Spleen (tissue), 7 donors: ENCODE measurements around the gene SOX6.

Source experiments
- POLR2AphosphoS5 ChIP-seq, 3 donors: sonication (generic); formaldehyde crosslinking; IDR thresholded peaks; one replicate each; pipeline ENCODE4 v1.5.1; 2017; ENCODE audit warnings: antibody characterized with exemption in 3 of 3
- TF ChIP-seq, protein P1 (sequence below), 11 experiments: fragments of 200-600 bp in 7 of 11; fragments of 450-650 bp in 4 of 11; sonication (generic) in 4 of 11; IDR thresholded peaks in 8 of 11; conservative IDR thresholded peaks in 3 of 11; 1 replicate in 7 of 11; 2 replicates in 4 of 11; pipeline versions ENCODE4 v1.4.0 to v1.8.0; 2016 to 2021; ENCODE audit warnings: antibody characterized with exemption in 11 of 11, inconsistent platforms in 4 of 11, mild to moderate bottlenecking in 1 of 11
- donor health status: DM: no; HTN: no; CAD: no; lungs with moderate emphysema.
- donor health status: DM: no; HTN: no; CAD: no.
- donor health status: DM: no; HTN: no; CAD: no.

DNA sequence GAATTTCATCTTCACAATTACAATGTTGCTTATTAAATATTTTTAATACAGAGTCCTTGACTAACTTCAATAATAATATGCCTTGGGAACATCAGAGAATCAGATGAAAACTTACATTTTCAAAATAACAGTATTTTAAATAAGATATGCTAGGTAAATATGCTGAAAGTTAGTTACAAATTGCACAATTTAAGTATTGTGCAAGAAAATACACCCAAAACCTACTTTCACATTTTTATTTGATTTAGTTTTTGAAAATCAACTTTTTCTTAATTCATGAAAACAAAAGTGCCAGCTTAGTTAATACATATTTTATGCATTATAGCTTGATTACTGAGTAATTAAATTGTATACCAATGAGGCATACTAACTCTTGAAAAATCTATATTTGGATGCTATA, 76.8 kb downstream of the SOX6 start:
- TF ChIP-seq, protein P1, sequence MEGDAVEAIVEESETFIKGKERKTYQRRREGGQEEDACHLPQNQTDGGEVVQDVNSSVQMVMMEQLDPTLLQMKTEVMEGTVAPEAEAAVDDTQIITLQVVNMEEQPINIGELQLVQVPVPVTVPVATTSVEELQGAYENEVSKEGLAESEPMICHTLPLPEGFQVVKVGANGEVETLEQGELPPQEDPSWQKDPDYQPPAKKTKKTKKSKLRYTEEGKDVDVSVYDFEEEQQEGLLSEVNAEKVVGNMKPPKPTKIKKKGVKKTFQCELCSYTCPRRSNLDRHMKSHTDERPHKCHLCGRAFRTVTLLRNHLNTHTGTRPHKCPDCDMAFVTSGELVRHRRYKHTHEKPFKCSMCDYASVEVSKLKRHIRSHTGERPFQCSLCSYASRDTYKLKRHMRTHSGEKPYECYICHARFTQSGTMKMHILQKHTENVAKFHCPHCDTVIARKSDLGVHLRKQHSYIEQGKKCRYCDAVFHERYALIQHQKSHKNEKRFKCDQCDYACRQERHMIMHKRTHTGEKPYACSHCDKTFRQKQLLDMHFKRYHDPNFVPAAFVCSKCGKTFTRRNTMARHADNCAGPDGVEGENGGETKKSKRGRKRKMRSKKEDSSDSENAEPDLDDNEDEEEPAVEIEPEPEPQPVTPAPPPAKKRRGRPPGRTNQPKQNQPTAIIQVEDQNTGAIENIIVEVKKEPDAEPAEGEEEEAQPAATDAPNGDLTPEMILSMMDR (IDR thresholded peaks at IDR 0.05 in 8 of 11, conservative IDR thresholded peaks at IDR 0.05 in 3 of 11) = no peak
- TF ChIP-seq POLR2AphosphoS5 (IDR thresholded peaks at IDR 0.05) = no peak
